K562 (cell line): ENCODE measurements around the gene PPP1R12B. TPM values are rescaled to one million over a fixed set of nuclear protein-coding genes. Genes with fewer than 3 reads are reported as not detected.
"Not testable (repeated sequence)": the region's sequence is repeated elsewhere in the genome, so short reads cannot be mapped to it uniquely, and the experiment has no call there.

Experiments used
- ATAC-seq: fragments of 200-7000 bp; cut with Tn5 transposase; 3 replicates; pipeline ENCODE4 v1.9.1; 2020; ENCODE audit warnings: moderate library complexity
- BruUV-seq: library from RNA; stranded (reverse); fragments of 400-500 nt; replicated peaks from 2 replicates; lab custom pipeline; 2021; lab: Mats Ljungman, UMichigan
- CTCF ChIA-PET: fragments of 300-600 bp; formaldehyde crosslinking; extraction: SDS; loops from one replicate; lab custom pipeline; 2021; ENCODE audit warnings: low intra/inter-chr PET ratio; lab: Yijun Ruan, JAX
- POLR2A ChIA-PET: fragments of 300-600, 350-650 bp; sonication (Branson Sonifier 250); formaldehyde crosslinking; extraction: SDS; loops from one replicate; lab custom pipeline; 2021; ENCODE audit warnings: antibody characterized with exemption, inconsistent platforms; lab: Yijun Ruan, JAX
- DNase-seq, 4 experiments: peaks; one replicate each; pipeline versions ENCODE4 v3.0.0 to v3.0.0-alpha.2; 2011 to 2018; ENCODE audit warnings: low spot score in 3 of 4, mixed read lengths in 3 of 4; ENCODE audit errors: extremely low read depth in 1 of 4
- FAIRE-seq: peaks from 2 replicates; lab custom pipeline; 2011; peaks lifted over from hg19 to GRCh38; lab: Jason Lieb, UNC
- H2AFZ ChIP-seq: 2 replicates; pipeline ENCODE4 v1.6.0; 2011; ENCODE audit warnings: low read depth, low read length, control low read depth, inconsistent platforms
- H3K27ac ChIP-seq: fragments of 200-600 bp; 3 replicates; pipeline ENCODE4 v1.8.0; 2011; ENCODE audit warnings: low read depth, mild to moderate bottlenecking, control low read depth, inconsistent platforms, low read length, moderate library complexity, mixed read lengths; ENCODE audit errors: extremely low read depth
- H3K27me3 ChIP-seq, 2 experiments: fragments of 300-600 bp in 1 of 2; 2 replicates in 1 of 2; 3 replicates in 1 of 2; pipeline versions ENCODE4 v1.6.0 to v1.8.0; 2011; ENCODE audit warnings: inconsistent platforms in 2 of 2, low read length in 2 of 2, mild to moderate bottlenecking in 1 of 2, mixed read lengths in 1 of 2, moderate library complexity in 1 of 2; ENCODE audit not compliant: control insufficient read depth in 2 of 2, insufficient read depth in 2 of 2
- H3K36me3 ChIP-seq: fragments of 300-600 bp; 3 replicates; pipeline ENCODE4 v1.8.0; 2011; ENCODE audit warnings: mild to moderate bottlenecking, low read length, inconsistent platforms; ENCODE audit not compliant: control insufficient read depth, insufficient read depth
- H3K4me1 ChIP-seq, 2 experiments: fragments of 200-600 bp in 1 of 2; replicated peaks in 1 of 2; 2 replicates in 1 of 2; 3 replicates in 1 of 2; pipeline versions ENCODE4 v1.5.1 to v1.8.0; 2011; ENCODE audit warnings: inconsistent platforms in 2 of 2, low read length in 2 of 2, mild to moderate bottlenecking in 1 of 2, mixed read lengths in 1 of 2, moderate library complexity in 1 of 2; ENCODE audit not compliant: control insufficient read depth in 2 of 2, insufficient read depth in 2 of 2
- H3K4me2 ChIP-seq: 2 replicates; pipeline ENCODE4 v1.6.1; 2011; ENCODE audit warnings: low read length, control low read depth, inconsistent platforms, mixed read lengths; ENCODE audit not compliant: insufficient read depth
- H3K4me3 ChIP-seq: fragments of 200-600 bp; sonication (generic), shearing (Covaris generic); 2 replicates; pipeline ENCODE4 v1.5.1; 2016; ENCODE audit warnings: control low read depth, inconsistent platforms
- H3K79me2 ChIP-seq: fragments of 200-600 bp; 3 replicates; pipeline ENCODE4 v1.8.0; 2011; ENCODE audit warnings: low read length, inconsistent platforms; ENCODE audit not compliant: control insufficient read depth, insufficient read depth
- H3K9ac ChIP-seq, 2 experiments: 2 replicates each; pipeline versions ENCODE4 v1.6.0 to v1.6.1; 2011; ENCODE audit warnings: low read depth in 2 of 2, low read length in 2 of 2, control low read depth in 1 of 2, inconsistent platforms in 1 of 2, mild to moderate bottlenecking in 1 of 2, mixed read lengths in 1 of 2; ENCODE audit not compliant: insufficient read depth in 1 of 2
- H3K9me1 ChIP-seq: one replicate; pipeline ENCODE4 v1.6.0; 2011; ENCODE audit warnings: inconsistent platforms, mild to moderate bottlenecking, low read length, moderate library complexity; ENCODE audit not compliant: control insufficient read depth, insufficient read depth
- H3K9me3 ChIP-seq: replicated peaks from 2 replicates; pipeline ENCODE4 v1.5.1; 2011; ENCODE audit warnings: low read depth, low read length, inconsistent platforms; ENCODE audit not compliant: control insufficient read depth, insufficient read depth
- H4K20me1 ChIP-seq: replicated peaks from 2 replicates; pipeline ENCODE4 v1.6.1; 2011; ENCODE audit warnings: low read length, inconsistent platforms, mixed read lengths; ENCODE audit not compliant: control insufficient read depth, insufficient read depth
- CBX2 ChIP-seq: fragments of 200-600 bp; sonication (generic); IDR thresholded peaks from one replicate; pipeline ENCODE4 v1.6.1; 2012; ENCODE audit warnings: mild to moderate bottlenecking, low read length, inconsistent platforms; ENCODE audit not compliant: insufficient read depth, poor library complexity, severe bottlenecking
- SAFB2 ChIP-seq: fragments of 200-400 bp; formaldehyde crosslinking; IDR thresholded peaks from 2 replicates; pipeline ENCODE4 v1.6.1; 2018; ENCODE audit warnings: borderline replicate concordance, low read length, low read depth, moderate library complexity; ENCODE audit not compliant: severe bottlenecking
- SPI1 ChIP-seq: IDR thresholded peaks from 2 replicates; pipeline ENCODE4 v1.6.1; 2011; ENCODE audit warnings: low read depth, low read length, control low read depth, borderline replicate concordance
- SRF ChIP-seq, 2 experiments: fragments of 250-450, 450-650 bp in 1 of 2; sonication (Bioruptor Pico) in 1 of 2; sonication (generic) in 1 of 2; formaldehyde crosslinking; IDR thresholded peaks; 2 replicates each; pipeline versions ENCODE4 v1.5.0 to v1.5.1; 2020 to 2022; ENCODE audit warnings: mild to moderate bottlenecking in 1 of 2, missing genetic modification reagents in 1 of 2
- WGBS: fragments of 100-300 bp; shearing (Covaris generic); methylation state at CpG from one replicate; pipeline ENCODE4 v1.1.6; 2016; ENCODE audit warnings: low coverage, mixed read lengths; ENCODE audit not compliant: insufficient coverage; ENCODE audit errors: missing lambda C conversion rate; 5-methylcytosine and 5-hydroxymethylcytosine counted together
- in situ Hi-C: fragments of 300-500 bp; cut with MboI; formaldehyde crosslinking; loops from 4 replicates; pipeline ENCODE4 v1.15.0; 2018; ENCODE audit warnings: inconsistent platforms, mixed read lengths
- intact Hi-C: fragments of 100-400 bp; cut with micrococcal nuclease; formaldehyde crosslinking; loops from 2 replicates; pipeline ENCODE4 v1.14.2; 2022
- polyA plus RNA-seq, 8 experiments: library from polyadenylated mRNA; depleted of rRNA in 4 of 8; stranded (reverse) in 5 of 8; unstranded in 3 of 8; fragments of >200 nt; fragmentation: Nextera tagmentation in 2 of 8; fragmentation: Illumina TruSeq in 1 of 8; extraction: Ambion mirVana in 2 of 8; extraction: Trizol in 1 of 8; gene quantifications; 2 replicates each; pipeline versions ENCODE4 v1.2.1 to v1.2.3, GENCODE V29; 2011 to 2014; ENCODE audit warnings: inconsistent platforms in 1 of 8, missing spikeins in 1 of 8
- total RNA-seq, 7 experiments: library from RNA; depleted of rRNA in 6 of 7; stranded (reverse); fragments of >200 nt in 6 of 7; fragmentation: Illumina TruSeq in 2 of 7; extraction: Trizol in 2 of 7; gene quantifications; 2 replicates each; pipeline versions ENCODE4 v1.2.1 to v1.2.3, GENCODE V29; 2011 to 2021; ENCODE audit warnings: low replicate concordance in 1 of 7

The PPP1R12B gene
- total and polyA plus RNA-seq, 9 of the 15 experiments (the other 6 are each of a cell fraction or from before 2014, with no cell fraction given), result 0.73 to 16.9 (median 13.6) TPM

DNA sequence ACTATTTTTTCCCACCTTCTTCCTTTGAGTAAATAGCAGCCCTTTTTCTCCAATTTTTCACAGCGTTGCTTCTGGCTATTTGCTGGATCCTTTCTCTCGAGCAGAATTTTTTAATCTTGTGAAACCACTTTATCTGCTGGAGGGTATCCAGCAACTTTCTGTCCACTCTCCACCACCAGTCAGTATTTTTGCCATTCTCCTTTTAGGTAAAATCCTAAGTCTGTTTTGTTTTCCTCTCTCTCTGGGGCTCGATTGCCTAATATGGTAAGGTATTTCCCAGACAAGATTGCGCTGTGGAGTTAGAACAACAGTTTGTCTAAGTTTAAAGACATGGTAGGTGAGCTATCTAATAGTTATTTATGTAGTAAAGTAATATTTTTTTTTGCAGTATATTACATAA lies 156.9 kb downstream of the PPP1R12B start:
- H4K20me1 ChIP-seq, result no peaks in the 10 kb centered on the region
- H3K4me1 ChIP-seq, result peaks cover 0 to 8% of the 10 kb centered on the region in 2 experiments; a peak in 2 of 5 replicates
- ATAC-seq (no peak), DNase-seq (no peak), FAIRE-seq (no peak)
- H3K27me3 ChIP-seq, result no peaks in the 10 kb centered on the region
- H2AFZ ChIP-seq, result no peak overlapping the region
- TF ChIP-seq SPI1 (no peak), CBX2 (no peak), SAFB2 (no peak), SRF (CRISPR knock-in tag; IDR thresholded peaks at IDR 0.05) (0 out of 4 replicates have a peak, but pooled peaks of 1 of the 2 experiments have one; percentile 22)
- ChIA-PET POLR2A (no interaction called here), CTCF (interaction anchor here (2.0 kb wide), 1 partner anchor 67 kb away, joined by 4 read pairs; no protein-coding TSS in a partner anchor)
- no TSS peak for BruUV-seq
- in situ Hi-C loops (loop anchor here (5.0 kb wide), 1 partner anchor 62 kb away; no protein-coding TSS in a partner anchor), intact Hi-C loops (loop anchor here (10.0 kb wide), 1 partner anchor 99 kb away; no protein-coding TSS in a partner anchor)
- H3K4me2 ChIP-seq, result no peak overlapping the region
- no peaks in the 10 kb centered on the region for H3K9me1 ChIP-seq
- H3K36me3 ChIP-seq, result peaks cover 23% of the 10 kb centered on the region
- no peak overlapping the region for H3K27ac ChIP-seq
- WGBS, result 66% methylated on average over 4 of the region's 4 CpGs
- H3K4me3 ChIP-seq, result no peak overlapping the region
- H3K9ac ChIP-seq, result no peak overlapping the region
- no peaks in the 10 kb centered on the region for H3K9me3 ChIP-seq
- no peaks in the 10 kb centered on the region for H3K79me2 ChIP-seq

GRCh38 chr1:202505880-202506575 lies 157.5 kb downstream of the PPP1R12B start:
- H3K9ac ChIP-seq, H3K4me3 ChIP-seq, H3K4me2 ChIP-seq, ATAC-seq, FAIRE-seq, H3K27me3 ChIP-seq, H2AFZ ChIP-seq, DNase-seq, POLR2A ChIA-PET, H3K4me1 ChIP-seq, H3K9me3 ChIP-seq, H3K79me2 ChIP-seq, H3K9me1 ChIP-seq, H3K27ac ChIP-seq, BruUV-seq, H4K20me1 ChIP-seq: not testable (repeated sequence)
- in situ Hi-C loops, result loop anchor here (5.0 kb wide), 1 partner anchor 61 kb away; no protein-coding TSS in a partner anchor
- WGBS, result 64% methylated on average over 6 of the region's 6 CpGs
- CTCF ChIA-PET, result interaction anchor here (0.5 to 2.0 kb wide), 3 partner anchors 66 to 109 kb away, joined by 3 to 4 read pairs (median 3); no protein-coding TSS in a partner anchor
- intact Hi-C loops, result loop anchor here (10.0 kb wide), 1 partner anchor 99 kb away; no protein-coding TSS in a partner anchor
- peaks cover 21% of the 10 kb centered on the region for H3K36me3 ChIP-seq
